SHP77 (cell line): ENCODE results near the gene EREG.

Source experiments
- DNase-seq, 2 experiments: peaks; one replicate each; lab custom pipeline; 2025; lab: John Stamatoyannopoulos, UW

EREG gene

GRCh38 chr4:74426101-74426500 is 61.2 kb downstream of the EREG start:
- no peak for DNase-seq

GRCh38 chr4:74428276-74428675 is 63.3 kb downstream of the EREG start:
- no peak for DNase-seq

- DNase-seq, result no peak
Observed at GRCh38 chr4:74431113-74431826, 66.3 kb downstream of the EREG start.

- no peak for DNase-seq
Observed at GRCh38 chr4:74433043-74433442, 68.1 kb downstream of the EREG start.

DNA sequence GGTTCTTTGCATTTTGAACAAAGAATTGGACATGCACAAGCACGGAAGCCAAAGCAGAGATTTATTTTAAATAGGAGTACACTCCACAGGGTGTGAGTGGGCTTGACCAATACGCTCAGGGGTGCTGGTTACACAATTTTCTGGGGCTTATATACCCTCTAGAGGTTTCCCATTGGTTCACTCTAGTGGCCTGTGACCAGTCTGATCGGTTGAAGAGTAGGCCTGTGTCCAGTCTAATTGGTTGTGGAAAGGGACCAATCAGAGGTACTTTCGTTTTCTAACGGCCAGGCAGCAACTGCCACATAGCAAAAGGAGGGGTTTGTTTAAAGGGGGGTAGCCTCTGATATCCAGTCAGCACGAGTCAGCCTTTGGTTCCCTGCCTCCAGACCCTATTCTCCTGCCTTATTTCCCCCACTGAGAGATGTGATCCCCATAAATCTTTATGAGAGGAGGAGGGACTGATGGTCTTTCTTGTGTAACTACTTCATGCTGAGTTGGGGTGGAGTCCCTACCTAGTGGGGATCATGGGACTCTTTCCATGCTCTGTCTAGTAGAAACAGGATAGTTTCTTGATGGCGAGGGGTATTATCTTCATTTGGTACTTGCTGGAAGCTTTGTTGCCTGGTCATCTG is 68.7 kb downstream of the EREG start:
- peak; percentile 45 to 55 for DNase-seq

DNA sequence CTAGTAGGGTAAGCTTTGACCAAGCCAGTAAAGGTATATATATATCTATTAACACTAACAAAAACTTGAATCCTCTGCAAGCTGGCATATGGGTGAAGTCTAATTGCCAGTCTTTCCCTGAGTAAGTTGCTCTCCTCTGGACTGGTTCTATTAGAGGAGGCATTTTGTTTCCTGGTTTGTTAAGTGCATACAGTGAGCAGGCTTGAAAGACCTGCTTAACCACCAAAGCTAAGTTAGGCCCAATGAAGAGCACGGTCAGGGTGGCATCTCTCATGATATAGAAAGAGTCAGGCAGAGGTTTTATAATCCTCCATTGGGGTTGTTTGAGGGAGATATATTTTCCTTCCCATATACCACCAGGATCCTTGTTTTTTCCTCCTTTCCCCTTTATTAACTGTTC is 70.4 kb downstream of the EREG start:
- no peak for DNase-seq

- DNase-seq, result no peak
Observed at GRCh38 chr4:74437866-74438265, 72.9 kb downstream of the EREG start.
